Kasumi-1 (cell line): ENCODE data around the gene CPNE9.

Source experiments
- DNase-seq, 2 experiments: peaks; one replicate each; lab custom pipeline; 2025; lab: John Stamatoyannopoulos, UW

Gene CPNE9

DNA sequence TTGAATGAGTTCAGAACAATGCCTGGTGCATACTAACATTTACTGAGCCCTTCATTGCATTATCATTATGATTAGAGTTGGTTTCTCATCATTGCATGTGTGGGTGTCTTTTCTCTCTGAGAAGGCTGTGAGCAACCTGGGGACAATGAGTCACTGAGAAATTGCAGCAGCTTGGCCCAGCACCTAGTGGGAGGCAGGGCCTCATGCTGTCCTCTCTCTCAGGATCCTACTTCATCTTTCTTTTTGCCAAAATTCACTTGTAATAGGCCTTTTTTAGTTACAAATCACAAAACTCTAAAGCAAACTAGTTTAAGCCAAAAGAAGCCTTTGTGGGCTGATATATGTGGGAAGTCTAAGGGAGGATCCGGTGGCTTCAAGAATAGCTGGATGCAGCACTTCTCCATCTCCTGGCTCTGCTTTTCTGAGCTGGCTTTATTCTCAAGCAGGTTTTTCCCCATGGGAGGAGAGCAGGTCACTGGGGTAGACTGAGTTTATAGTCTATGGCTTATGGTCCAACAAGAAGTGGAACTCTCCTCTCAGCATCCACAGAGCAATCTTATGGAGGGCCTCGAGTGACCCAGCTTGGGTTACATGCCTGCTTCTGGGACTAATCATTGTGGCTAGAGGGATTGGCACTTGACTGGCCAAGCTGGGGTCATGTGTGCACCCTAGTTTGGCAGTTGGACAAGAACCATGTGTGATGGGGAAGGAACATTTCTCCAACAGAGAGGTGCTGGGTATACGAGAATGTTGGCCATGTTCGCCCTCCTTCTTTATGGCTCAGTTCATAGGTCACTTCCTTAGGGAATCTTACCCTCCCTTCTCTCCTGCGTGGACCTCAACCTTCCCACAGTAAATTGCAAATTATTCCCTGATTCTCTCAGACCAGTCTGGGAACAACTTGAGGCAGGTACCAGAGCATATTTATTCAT is 74.8 kb downstream of the CPNE9 start:
- no peak for DNase-seq

DNA sequence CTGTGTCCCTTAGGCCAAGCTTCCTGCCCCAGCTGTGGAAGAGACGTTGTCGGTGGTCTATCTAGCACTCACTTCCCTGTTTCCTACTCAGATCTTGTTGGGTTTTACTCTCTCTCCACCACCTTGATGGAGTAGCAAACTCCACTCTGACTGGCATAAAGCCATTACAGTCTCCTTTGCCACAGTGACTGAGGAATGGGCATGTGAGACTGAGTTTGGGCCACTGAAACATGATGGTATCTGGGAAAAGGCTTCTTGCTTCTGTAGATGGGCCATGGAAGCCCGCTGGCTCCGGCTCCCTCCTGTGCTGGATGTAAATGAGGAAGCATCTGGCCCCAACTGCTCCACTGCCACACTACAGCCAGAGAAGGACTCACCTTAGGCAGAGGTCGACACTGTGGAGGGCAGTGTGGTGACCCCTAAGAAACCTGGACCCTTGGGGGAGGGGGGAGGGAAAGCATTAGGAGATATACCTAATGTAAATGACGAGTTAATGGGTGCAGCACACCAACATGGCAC is 75.5 kb downstream of the CPNE9 start:
- peak; percentile 7 to 19 for DNase-seq
